Osteocyte (in vitro differentiated cells): Measurements from ENCODE around the gene NDUFB8. TPM values are rescaled to one million over a fixed set of nuclear protein-coding genes. Genes with fewer than 3 reads are reported as not detected.
"Not testable (repeated sequence)": the region's sequence is repeated elsewhere in the genome, so short reads cannot be mapped to it uniquely, and the experiment has no call there.

Source experiments
- DNase-seq: peaks from one replicate; pipeline ENCODE4 v3.0.0; 2021; ENCODE audit warnings: mixed read lengths; ENCODE audit not compliant: unreplicated experiment; ENCODE audit errors: extremely low spot score
- H3K27ac Mint-ChIP-seq: one replicate; pipeline ENCODE4 v1.8.0; 2021; ENCODE audit warnings: mild to moderate bottlenecking, mixed read lengths; ENCODE audit not compliant: unreplicated experiment
- H3K27me3 Mint-ChIP-seq: one replicate; pipeline ENCODE4 v1.8.0; 2021; ENCODE audit warnings: mixed read lengths; ENCODE audit not compliant: unreplicated experiment
- H3K36me3 Mint-ChIP-seq: one replicate; pipeline ENCODE4 v1.8.0; 2021; ENCODE audit warnings: mixed read lengths; ENCODE audit not compliant: unreplicated experiment
- H3K4me1 Mint-ChIP-seq: one replicate; pipeline ENCODE4 v1.8.0; 2021; ENCODE audit warnings: mixed read lengths; ENCODE audit not compliant: unreplicated experiment
- H3K4me3 Mint-ChIP-seq: one replicate; pipeline ENCODE4 v1.8.0; 2021; ENCODE audit warnings: mild to moderate bottlenecking, moderate library complexity, mixed read lengths; ENCODE audit not compliant: unreplicated experiment
- H3K9me3 Mint-ChIP-seq: one replicate; pipeline ENCODE4 v1.8.0; 2021; ENCODE audit warnings: mixed read lengths; ENCODE audit not compliant: unreplicated experiment
- CTCF ChIP-seq: fragments of 200-600 bp; sonication (generic); IDR thresholded peaks from 2 replicates; pipeline ENCODE4 v1.5.0; 2021; ENCODE audit warnings: antibody characterized with exemption, mild to moderate bottlenecking, moderate library complexity
- long read RNA-seq: library from polyadenylated mRNA; unstranded; transcript quantifications from one replicate; pipeline ENCODE4 v2.0.0, GENCODE V29; 2021
- total RNA-seq: library from RNA; stranded (reverse); gene quantifications from 2 replicates; pipeline ENCODE4 v1.2.1, GENCODE V29; 2021

NDUFB8 gene
- 151 and 169 TPM in 2 replicates for total RNA-seq
- long read RNA-seq, transcript NDUFB8-201 (5 exons, 671 nt), result major isoform, 51 of 79 reads
- long read RNA-seq, transcript NDUFB8-205 (4 exons, 829 nt), result minor isoform, 16 of 79 reads
- long read RNA-seq, transcript NDUFB8-207 (3 exons, 602 nt), result minor isoform, 5 of 79 reads
- long read RNA-seq, partial matches to known transcripts, result 2 of 79 reads
- long read RNA-seq, other reads (novel, unspliced or antisense), result 2 of 79 reads

DNA sequence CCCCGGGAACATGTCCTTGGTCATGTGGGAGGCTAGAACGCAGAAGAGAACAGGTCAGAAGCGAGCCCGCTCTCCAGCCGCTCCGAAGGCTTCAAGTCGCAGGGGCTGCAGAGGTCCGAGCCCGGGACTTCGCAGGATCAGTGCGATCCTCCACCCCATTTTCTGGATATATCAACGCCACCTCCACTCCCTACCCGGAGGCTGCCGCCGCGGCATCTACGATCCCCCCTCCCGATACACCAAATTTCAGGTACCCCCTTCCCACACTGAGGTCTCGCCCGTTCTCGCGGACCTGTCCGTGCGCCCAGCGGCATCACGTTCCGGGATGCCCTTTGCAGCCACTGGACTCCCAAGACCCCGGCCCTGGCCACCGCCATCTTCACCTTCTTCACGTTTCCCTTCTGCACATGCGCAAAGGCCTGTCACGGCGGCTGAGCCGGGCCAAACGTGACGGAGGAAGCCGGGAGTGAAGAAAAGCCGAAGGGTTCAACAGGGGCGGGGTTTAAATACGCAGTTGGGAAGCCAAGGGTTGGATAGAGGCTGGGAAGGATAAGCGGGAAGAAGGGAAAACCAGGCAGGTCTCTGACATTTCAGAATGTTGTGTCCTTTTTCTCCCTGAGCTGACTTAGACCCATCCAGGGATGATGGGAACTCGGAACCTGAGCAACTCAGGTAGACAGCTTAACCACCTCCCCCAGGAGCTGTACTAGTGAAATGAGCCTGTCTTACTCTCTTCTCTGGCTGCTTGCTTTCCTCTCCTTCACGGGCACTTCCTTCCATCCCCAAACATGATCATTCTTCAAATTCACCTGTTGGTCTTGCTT, at the start of gene NDUFB8:
Gene NDUFB8, minus strand, starts transcription at position 397 of the 824 bp plus-strand sequence. Its CDS starts 20 bp downstream, at position 377.
- peak; percentile 96 for DNase-seq
- peak within 1 kb of the TSS; percentile 100 for H3K4me3 Mint-ChIP-seq
- peaks cover 12% of the 10 kb centered on the region for H3K4me1 Mint-ChIP-seq
- TF ChIP-seq CTCF, result no peak
- H3K27me3 Mint-ChIP-seq, result no peaks in the 10 kb centered on the region
- peaks cover 17% of the 10 kb centered on the region for H3K36me3 Mint-ChIP-seq
- H3K9me3 Mint-ChIP-seq, result no peaks in the 10 kb centered on the region
- H3K27ac Mint-ChIP-seq, result peak within 1 kb of the TSS; percentile 96

GRCh38 chr10:100576282-100576635, 46.6 kb upstream of the NDUFB8 start:
- Mint-ChIP-seq H3K27ac (no peak overlapping the region), H3K9me3 (no peaks in the 10 kb centered on the region), H3K4me3 (no peak overlapping the region), H3K27me3 (peaks cover 61% of the 10 kb centered on the region), H3K4me1 (no peaks in the 10 kb centered on the region), H3K36me3 (no peaks in the 10 kb centered on the region)
- DNase-seq, result peak; percentile 63
- no peak for TF ChIP-seq CTCF

DNA sequence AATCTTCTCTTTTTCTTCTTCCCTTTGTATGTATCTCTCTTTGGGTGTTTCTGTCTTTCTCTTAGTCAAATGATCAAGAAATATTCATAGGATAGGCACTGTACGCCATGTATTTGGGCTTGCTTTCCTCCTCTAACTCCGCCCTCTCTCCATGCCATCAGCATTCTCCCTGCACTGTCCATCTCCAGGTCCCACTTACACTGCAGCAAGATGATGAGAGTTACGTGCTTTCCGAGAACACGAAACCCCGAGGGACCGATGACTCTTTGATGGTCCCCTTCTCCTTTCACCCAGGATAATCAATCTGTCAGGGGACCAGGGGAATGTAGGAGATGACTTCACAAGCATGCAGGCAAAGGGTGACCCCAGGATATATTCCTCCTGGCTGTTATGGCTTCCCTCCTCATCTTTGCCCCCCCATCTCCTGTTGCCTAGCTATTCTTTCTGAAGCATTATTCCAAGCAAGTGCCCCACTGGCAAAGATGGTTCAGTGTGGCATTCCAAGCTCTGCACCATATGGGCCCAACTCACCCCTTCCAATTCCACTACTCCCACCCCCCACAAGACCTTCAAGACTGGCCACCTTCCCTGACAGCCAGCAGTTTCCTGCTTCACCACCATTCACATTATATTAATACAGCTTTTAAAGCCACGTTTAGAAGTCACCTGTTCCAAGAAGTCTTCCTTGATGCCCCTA, 46.1 kb upstream of the NDUFB8 start:
- no peaks in the 10 kb centered on the region for H3K9me3 Mint-ChIP-seq
- H3K27ac Mint-ChIP-seq, result no peak overlapping the region
- DNase-seq, result peak; percentile 42
- no peaks in the 10 kb centered on the region for H3K36me3 Mint-ChIP-seq
- peaks cover 58% of the 10 kb centered on the region for H3K27me3 Mint-ChIP-seq
- TF ChIP-seq CTCF, result no peak
- no peak overlapping the region for H3K4me3 Mint-ChIP-seq
- no peaks in the 10 kb centered on the region for H3K4me1 Mint-ChIP-seq

DNA sequence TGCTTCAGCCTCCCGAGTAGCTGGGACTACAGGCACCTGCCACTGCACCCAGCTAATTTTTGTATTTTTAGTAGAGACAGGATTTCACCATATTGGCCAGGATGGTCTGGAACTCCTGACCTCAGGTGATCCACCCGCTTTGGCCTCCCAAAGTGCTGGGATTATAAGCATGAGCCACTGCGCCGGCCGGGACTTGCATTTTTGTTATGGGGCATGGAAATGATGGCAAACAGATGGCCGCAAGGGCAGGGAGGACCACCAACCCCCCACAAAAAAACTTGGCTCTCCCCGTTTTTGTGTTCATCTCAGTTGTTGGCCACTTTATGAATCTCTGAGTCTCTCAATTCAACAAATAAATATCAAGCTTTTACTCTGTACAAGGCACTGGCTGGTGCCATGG, 45.5 kb upstream of the NDUFB8 start:
- not testable (repeated sequence) for H3K27ac Mint-ChIP-seq, H3K4me3 Mint-ChIP-seq, H3K9me3 Mint-ChIP-seq, H3K36me3 Mint-ChIP-seq, H3K4me1 Mint-ChIP-seq
- peak; percentile 70 for DNase-seq
- H3K27me3 Mint-ChIP-seq, result peaks cover 54% of the 10 kb centered on the region

GRCh38 chr10:100571084-100571856, 41.6 kb upstream of the NDUFB8 start:
- Mint-ChIP-seq H3K36me3 (no peaks in the 10 kb centered on the region), H3K4me1 (no peaks in the 10 kb centered on the region), H3K9me3 (no peaks in the 10 kb centered on the region), H3K27me3 (peaks cover 38% of the 10 kb centered on the region), H3K4me3 (no peak overlapping the region), H3K27ac (no peak overlapping the region)
- DNase-seq, result peak; percentile 65
- no peak for TF ChIP-seq CTCF
